ENCODE measurements around the gene FAAH2.

GRCh38 chrX:57445832-57446231, 159.3 kb downstream of the FAAH2 start:
- TF ChIP-seq POLR2A (conservative IDR thresholded peaks at IDR 0.05) (no peak), JUNB (CRISPR knock-in tag; conservative IDR thresholded peaks at IDR 0.05) (no peak), CREB1 (IDR thresholded peaks at IDR 0.05) (no peak), CREB1 (CRISPR knock-in tag; IDR thresholded peaks at IDR 0.05) (no peak), CBX5 (IDR thresholded peaks at IDR 0.05; ENCODE audit: borderline replicate concordance, low read depth) (no peak), CTCF (IDR thresholded peaks at IDR 0.05 in 2 of 3, conservative IDR thresholded peaks at IDR 0.05 in 1 of 3; ENCODE audit: insufficient read depth in 2 of 3, low read depth in 1 of 3, low read length in 3 of 3) (no peak), CHD1 (IDR thresholded peaks at IDR 0.05; ENCODE audit: low read length) (no peak), PRPF4 (IDR thresholded peaks at IDR 0.05; ENCODE audit: insufficient read depth, low read depth, low read length, poor library complexity, severe bottlenecking) (no peak), SETDB1 (IDR thresholded peaks at IDR 0.05; ENCODE audit: low read length) (no peak), ZBED1 (IDR thresholded peaks at IDR 0.05) (no peak), CBX3 (IDR thresholded peaks at IDR 0.05; ENCODE audit: borderline replicate concordance in 1 of 2, low read length in 2 of 2) (no peak), TFAP4 (CRISPR knock-in tag; IDR thresholded peaks at IDR 0.05; ENCODE audit: borderline replicate concordance) (no peak), FOXJ3 (CRISPR knock-in tag; IDR thresholded peaks at IDR 0.05) (no peak)

Data from K562 (cell line).